ENCODE measurements around the gene RYR1.

GRCh38 chr19:38433268-38433733 is at the start of gene RYR1:
- TF ChIP-seq CTCF (IDR thresholded peaks at IDR 0.05) (no peak), REST (IDR thresholded peaks at IDR 0.05; ENCODE audit: insufficient read depth in 1 of 2, low read depth in 2 of 2, low read length in 1 of 2) (no peak), TCF7L2 (IDR thresholded peaks at IDR 0.05; ENCODE audit: low read depth, low read length) (no peak), POLR2AphosphoS5 (IDR thresholded peaks at IDR 0.05; ENCODE audit: low read depth, low read length) (no peak), SIN3A (IDR thresholded peaks at IDR 0.05; ENCODE audit: borderline replicate concordance, insufficient read depth, low read depth, low read length) (no peak)
